GM11168 (cell line): ENCODE results near the gene DEFB112.

ENCODE experiments used
- in situ Hi-C: fragments of 300-500 bp; cut with MboI; formaldehyde crosslinking; loops from one replicate; pipeline ENCODE4 v1.12.0; 2022; ENCODE audit warnings: low sequenced_read_pairs; ENCODE audit not compliant: unreplicated experiment

Gene DEFB112

GRCh38 chr6:50049829-50050228 lies at the start of gene DEFB112:
TSS of gene DEFB112 (minus strand) at chr6:50049929. CDS start at chr6:50049869, 60 bp downstream.
- in situ Hi-C loops: no loop called here

- in situ Hi-C loops: no loop called here
Measured at GRCh38 chr6:50098641-50098993, 48.9 kb upstream of the DEFB112 start.

DNA sequence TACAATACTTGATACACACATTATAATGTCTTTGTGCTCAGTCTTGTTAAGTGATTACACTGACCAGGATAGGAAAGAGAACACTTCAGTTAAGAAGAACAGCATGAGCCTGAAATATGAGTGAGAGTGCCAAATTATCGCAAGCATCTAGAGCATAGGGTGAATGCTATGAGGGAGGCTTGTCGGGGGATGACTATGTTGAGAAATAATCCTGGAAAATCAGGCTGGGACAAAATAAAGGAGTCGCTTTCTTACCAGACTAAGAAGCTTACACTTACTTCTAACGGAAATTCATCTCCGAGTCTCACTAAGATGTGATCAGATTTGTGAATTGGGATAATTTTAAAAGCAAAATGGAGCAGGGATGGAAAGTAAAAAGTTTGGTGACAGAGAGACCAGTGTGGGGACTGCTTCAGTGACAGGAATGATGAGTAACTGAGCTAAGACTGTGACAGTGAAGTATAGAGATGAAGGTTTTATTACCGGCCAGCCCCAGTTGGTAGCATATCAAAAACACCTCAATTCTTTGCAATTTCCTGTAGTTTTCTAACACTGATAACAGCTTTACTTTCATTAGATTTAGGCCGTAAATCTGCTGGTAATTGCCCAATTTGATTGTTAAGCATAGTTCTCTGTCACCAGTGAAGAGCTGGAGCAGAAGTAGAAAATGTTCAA lies 48.4 kb upstream of the DEFB112 start:
- in situ Hi-C loops: no loop called here

DNA sequence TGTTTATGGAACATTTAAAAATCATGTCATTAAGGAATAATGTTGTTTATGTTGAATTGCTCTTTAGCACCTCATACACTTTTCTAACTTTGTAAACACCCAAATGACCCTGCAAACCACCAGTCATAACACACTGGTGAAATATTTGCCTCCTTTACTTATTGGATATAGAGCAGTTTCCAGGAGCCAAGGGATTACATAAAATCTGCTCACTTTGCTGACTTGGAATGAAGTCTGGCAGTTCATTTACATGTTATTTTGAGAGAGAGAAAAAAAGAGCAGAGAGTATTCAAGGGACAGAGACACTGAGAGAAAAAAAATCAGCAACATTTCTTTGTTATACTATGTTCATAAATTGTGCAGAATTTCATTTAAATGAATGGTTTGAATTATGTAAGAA lies 46.6 kb upstream of the DEFB112 start:
- in situ Hi-C loops: no loop called here

- in situ Hi-C loops: no loop called here
Measured at GRCh38 chr6:50093938-50094272, 44.2 kb upstream of the DEFB112 start.

DNA sequence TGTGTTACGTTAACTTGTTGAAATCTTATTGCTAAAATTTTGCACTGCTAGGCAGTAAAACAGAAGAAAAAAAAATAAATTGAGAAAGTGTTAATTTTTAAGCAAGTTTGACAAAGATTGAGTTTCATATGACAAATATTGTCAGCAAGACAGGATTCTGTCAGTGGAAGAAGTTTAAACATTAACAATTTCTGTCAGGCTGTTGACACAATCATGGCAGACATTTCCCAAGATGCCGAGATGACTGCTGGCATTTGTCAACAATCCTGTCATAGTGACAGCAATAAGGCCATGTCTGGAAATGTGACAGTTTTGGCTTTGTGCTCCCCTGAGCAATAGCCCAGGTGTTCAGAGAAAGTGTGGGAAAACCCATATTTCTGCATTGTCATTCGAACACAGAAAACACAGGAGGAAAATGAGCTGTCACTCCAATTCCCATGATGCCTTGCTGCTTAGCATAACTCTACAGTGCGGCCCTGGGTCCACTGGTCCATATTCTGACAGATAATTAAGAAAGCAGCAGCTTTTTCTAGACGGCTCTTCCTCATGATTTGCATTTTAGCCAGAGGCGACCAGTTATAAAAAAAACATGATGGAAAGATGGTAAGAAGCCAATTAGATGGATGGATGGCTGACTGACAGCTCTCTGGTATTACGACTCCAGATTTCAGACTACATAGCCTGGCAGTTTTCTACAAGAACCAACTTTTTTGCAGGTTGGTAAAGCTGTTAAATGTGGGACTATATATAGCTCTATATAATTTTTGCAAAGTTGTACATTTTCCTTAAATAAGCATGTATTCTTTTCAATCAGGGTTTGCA lies 43.6 kb upstream of the DEFB112 start:
- in situ Hi-C loops: no loop called here

GRCh38 chr6:50091641-50092040 lies 41.9 kb upstream of the DEFB112 start:
- in situ Hi-C loops: no loop called here

DNA sequence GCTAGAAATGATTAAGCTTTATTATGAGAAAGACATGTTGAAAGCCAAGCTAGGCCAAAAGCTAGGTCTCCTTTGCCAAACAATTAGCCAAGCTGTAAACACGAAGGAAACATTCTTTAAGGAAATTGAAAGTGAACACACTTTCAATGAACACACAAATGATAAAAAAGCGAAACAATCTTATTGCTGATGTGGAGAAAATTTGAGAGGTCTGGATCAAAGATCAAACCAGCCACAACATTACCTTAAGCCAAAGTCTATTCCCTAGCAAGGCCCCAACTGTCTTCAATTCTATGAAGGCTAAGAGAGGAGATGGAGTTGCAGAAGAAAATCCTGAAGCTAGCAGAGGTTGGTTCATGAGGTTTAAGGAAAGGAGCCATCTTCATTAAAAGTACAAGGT lies 40.2 kb upstream of the DEFB112 start:
- in situ Hi-C loops: no loop called here

DNA sequence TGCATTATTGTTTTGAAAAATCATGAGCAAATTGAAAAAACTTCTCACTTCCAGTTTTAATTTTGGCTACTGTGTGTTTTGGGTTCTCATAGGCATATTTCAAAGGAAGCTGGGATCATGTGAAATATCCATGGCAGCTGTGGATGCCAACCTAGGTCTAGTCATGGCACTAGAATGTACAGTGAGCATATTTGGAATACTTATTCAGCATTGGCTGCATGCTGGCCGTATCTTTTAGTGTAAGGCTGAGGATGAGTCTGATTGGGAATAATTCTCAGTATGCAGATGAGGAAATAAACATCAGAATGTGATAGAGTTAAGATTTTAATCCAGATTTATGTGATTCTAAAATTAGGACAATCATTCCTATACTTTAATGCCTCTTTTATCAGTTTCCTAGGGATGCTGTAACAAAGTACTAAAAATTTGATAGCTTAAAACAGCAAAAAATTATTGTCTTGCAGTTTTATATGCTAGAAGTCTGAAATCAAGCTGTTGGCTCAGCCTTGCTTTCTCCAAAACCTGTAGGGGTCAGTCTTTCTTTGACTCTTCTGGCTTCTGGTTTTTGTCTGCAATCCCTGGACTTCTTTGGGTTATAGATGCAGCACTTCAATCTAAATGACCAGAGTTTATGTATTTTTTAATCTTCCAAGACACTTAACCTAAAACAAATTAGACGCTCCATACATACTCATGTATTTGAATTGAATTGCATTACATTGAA lies 37.7 kb upstream of the DEFB112 start:
- in situ Hi-C loops: no loop called here

DNA sequence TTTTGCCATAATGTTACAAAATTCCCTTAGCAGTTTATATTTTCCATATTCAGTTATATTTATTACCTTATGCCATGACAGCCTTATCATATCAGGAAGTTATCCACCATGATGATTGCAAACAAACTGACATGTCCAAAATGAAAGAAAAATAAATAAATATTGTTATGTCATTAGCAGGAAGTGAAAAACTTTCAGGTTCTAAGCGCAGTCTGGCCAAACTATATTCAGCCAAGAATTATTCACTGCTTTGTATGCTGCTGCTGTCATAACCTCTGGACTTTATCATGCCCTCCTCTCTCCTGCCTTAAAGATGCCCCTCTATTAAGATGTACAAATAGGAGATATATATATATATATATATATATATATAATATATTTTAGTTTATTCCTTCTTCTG lies 27.7 kb upstream of the DEFB112 start:
- in situ Hi-C loops: no loop called here

- in situ Hi-C loops: no loop called here
Measured at GRCh38 chr6:50076431-50076830, 26.7 kb upstream of the DEFB112 start.

- in situ Hi-C loops: no loop called here
Measured at GRCh38 chr6:50071921-50072320, 22.2 kb upstream of the DEFB112 start.

- in situ Hi-C loops: no loop called here
Measured at GRCh38 chr6:50070101-50070500, 20.4 kb upstream of the DEFB112 start.

DNA sequence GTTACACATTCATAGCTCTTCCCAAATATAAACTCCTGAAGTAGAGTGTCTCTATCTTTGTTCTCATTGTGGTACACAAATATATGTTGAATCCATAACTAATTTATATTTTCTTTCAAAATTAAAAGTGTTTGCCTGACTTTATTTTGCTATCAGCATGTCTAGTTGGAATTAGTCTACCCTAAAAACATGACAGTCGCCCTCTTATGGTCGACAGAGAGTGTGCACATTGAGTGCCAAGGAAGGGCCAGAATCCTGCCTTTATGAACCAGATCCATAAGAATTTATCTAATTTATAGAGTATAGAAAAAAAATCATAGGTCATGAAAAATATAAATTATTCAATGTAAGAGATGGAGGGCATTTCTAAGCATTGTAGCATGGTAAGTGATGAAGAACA lies 12.3 kb upstream of the DEFB112 start:
- in situ Hi-C loops: no loop called here

DNA sequence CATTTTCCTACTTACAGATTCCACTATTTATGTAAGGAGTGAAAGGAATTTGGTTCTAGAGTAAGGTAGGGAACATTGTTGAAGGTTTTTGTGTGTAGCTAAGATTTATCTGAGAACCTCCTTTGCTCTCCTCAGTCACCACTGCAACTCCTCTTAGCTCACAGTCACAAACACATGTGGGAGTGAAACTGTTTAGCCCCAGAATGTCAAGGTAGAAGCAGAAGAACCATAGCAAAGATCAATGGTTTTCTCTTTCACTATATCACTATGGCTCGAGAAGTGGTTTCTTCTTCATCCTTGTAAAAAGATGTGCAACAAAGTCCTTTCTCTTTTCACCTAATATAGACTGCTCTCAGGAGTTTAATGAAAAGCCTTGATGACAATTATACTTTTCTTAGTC lies 6.5 kb upstream of the DEFB112 start:
- in situ Hi-C loops: no loop called here

DNA sequence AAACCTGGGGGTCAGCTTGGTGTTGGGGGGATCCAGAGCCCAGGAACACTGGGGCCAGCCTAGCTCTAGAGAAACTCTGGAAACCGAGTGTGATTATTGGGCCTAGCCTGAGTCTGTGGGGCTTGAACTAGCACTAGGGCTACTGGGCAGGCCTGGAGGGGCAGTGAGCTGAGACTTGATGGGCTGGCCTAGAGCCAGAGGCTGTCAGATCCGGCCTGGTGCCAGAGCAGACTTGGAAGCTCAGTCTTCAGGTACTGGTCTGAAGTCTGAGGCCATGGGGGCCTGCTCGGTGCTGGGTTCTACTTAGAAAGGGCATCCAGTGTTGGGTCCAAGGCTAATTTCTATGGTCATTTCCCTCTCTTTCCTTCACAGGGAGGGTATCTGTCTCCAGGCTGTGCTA lies 2.7 kb downstream of the DEFB112 start:
- in situ Hi-C loops: no loop called here

- in situ Hi-C loops: no loop called here
Measured at GRCh38 chr6:50030777-50031562, 18.8 kb downstream of the DEFB112 start.

DNA sequence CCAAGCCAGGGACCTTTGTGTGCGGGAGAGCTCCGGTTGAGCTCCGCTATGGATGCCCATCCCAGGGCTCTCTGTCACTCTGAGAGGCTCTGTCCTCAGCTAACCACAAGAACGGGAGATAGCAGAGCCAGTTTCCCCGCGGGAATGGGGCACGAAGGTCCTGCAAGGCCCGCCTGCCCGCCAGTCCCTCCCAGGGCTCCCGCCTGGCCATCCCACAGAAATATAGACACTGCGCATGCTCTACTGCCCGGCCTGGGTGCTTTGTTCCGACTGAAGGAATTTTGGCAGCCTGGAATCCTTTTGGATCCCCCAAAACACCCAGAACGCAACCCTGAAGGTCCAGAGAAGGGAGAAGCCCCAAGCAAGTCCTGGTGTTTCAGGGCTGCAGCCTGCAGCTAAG lies 19.4 kb downstream of the DEFB112 start:
- in situ Hi-C loops: no loop called here

- in situ Hi-C loops: no loop called here
Measured at GRCh38 chr6:50025258-50025657, 24.5 kb downstream of the DEFB112 start.

GRCh38 chr6:50021894-50022293 lies 27.8 kb downstream of the DEFB112 start, which contains the start of gene DEFB110:
TSS of gene DEFB110 (minus strand) at chr6:50021994. CDS start at chr6:50021935, 59 bp downstream.
- in situ Hi-C loops: no loop called here
